ENCODE results near the gene VPS33B.
"Not testable (repeated sequence)": the region's sequence is repeated elsewhere in the genome, so short reads cannot be mapped to it uniquely, and the experiment has no call there.

The VPS33B gene

GRCh38 chr15:91022075-91022831 is at the start of gene VPS33B:
Gene VPS33B (minus strand): TSS chr15:91022594. CDS start chr15:91022249, 345 bp downstream.
- peak; percentile 8 for DNase-seq

GRCh38 chr15:91072161-91072560 is 49.8 kb upstream of the VPS33B start:
- DNase-seq = no peak

DNA sequence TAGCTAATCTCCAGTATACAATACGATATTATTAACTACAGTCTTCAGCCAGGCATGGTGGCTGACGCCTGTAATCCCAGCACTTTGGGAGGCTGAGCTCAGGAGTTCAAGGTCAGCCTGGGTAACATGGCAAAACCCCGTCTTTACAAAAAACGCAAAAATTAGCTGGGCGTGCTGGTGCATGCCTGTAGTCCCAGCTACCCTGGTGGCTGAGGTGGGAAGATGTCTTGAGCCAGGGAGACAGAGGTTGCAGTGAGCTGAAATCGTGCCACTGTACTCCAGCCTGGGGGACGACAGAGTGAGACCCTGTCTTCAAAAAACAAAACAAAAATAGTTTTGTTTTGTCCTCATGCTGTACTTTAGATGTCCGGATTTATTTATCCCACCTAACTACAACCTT is 48.5 kb upstream of the VPS33B start:
- DNase-seq = no peak

- no peak for DNase-seq
Observed at GRCh38 chr15:91068966-91069365, 46.6 kb upstream of the VPS33B start.

- DNase-seq = no peak
Observed at GRCh38 chr15:91068436-91068835, 46.0 kb upstream of the VPS33B start.

- no peak for DNase-seq
Observed at GRCh38 chr15:91067036-91067435, 44.6 kb upstream of the VPS33B start.

DNA sequence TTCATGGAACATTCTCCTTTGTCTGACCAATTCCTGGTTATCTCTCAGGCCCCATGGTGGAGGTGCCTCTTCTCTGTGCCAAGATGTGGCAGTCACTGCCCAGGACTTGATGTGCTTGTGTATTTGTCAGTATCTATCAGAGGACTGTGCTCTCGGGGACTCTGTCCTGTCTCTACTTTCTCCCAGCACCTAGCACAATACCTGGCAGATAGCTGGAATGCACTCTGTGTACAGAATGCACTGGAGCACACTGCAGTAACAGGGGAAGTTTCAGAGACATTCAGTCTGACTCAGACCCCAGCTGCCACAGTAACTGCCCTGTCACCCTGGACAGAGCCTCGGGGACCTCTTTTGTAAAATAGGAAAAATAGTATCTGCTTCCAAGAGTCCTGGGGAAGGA is 43.1 kb upstream of the VPS33B start:
- no peak for DNase-seq

- DNase-seq = no peak
Observed at GRCh38 chr15:91061997-91062396, 39.6 kb upstream of the VPS33B start.

DNA sequence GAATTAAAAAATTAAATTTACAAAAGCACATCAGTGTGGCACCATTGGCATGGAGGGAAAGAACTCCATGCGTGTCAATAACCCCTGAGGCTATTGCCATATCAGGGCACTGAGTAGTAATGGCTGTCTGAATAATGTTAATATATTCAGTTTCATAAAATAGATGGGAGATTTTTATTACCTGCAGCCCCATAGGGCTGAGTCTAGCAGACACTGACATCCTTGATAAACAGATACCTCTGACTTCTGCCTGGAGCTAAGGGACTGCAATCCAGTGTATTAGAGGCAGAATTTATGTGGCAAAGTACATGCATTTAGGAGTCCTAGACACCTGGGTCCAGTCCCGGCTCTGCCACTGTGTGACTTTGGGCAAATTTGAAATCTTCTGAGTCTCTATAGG is 38.8 kb upstream of the VPS33B start:
- no peak for DNase-seq

DNA sequence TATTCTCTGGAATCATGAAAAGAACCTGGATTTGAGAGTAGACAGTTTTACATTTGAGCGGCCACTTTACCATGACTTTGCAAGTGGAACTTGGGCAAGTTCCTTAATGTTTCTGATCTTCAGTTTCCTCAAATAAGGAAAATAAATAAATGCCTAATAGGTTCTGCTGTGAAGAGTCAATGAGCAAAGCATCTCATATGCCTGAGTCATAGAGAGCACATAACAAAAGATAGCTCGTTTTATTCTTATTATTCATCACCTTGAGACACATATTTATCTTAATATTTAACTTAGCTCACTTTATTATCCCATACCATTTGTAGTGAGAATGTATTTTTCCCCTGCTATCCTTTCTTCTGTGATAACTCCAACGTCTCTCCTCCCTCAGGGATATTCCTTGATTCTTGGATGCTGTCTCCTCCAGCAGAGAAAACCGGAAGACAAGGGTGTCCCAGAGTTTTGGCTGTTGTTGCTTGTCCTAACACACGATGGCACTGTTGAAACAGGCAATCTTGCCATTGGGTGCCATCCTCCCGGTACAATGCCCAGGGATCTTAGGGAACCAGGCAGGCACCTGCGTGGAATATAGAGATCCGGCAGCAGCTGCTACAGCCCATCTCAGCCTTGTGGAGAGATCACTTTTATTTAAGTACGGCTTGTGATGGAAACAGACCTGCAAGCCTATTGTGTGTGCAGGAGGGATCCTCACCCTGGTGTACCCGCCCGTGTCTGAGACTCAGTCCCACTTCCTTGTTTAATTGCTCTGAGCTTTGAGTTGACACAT is 33.3 kb upstream of the VPS33B start:
- DNase-seq = peak; percentile 26

DNA sequence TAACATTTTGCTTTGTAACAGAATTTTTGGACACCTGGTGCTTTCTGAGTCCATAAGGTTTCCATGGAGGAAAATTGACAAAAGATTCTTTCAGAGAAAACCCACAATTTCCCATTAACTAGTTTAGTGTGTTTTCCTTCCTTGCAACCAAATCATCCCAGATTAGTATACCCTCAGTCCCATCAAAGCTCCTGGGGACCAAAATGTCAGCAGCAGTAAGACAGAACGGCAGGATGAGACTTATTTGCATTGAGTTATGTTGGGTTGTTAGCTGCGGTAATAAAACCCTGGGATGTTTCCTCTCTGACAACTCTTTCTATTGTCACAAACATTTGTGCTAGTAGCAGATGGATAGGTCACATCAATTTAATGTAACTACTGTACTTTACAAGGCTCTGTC is 32.4 kb upstream of the VPS33B start:
- DNase-seq = no peak

DNA sequence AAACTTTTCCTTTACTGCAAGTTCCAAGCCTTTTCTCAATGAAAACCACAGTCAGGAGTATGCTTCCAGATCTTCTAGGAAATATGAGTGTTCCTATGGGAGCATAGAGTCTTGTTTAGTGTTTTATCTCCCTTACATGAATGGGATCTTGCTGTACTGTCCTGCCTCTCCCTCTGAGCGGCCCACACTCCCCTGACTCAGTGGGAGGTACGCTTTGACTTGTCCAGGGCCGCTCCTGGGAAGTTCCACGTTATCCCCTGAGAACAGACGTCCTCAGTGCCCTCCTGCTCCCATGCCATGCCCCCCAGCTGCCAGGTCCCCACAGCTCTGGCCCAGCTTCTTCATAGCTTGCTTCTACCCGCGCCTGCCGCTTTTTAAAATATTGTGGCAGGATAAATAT is 28.9 kb upstream of the VPS33B start:
- DNase-seq = no peak

- DNase-seq = no peak
Observed at GRCh38 chr15:91050128-91050455, 27.7 kb upstream of the VPS33B start.

DNA sequence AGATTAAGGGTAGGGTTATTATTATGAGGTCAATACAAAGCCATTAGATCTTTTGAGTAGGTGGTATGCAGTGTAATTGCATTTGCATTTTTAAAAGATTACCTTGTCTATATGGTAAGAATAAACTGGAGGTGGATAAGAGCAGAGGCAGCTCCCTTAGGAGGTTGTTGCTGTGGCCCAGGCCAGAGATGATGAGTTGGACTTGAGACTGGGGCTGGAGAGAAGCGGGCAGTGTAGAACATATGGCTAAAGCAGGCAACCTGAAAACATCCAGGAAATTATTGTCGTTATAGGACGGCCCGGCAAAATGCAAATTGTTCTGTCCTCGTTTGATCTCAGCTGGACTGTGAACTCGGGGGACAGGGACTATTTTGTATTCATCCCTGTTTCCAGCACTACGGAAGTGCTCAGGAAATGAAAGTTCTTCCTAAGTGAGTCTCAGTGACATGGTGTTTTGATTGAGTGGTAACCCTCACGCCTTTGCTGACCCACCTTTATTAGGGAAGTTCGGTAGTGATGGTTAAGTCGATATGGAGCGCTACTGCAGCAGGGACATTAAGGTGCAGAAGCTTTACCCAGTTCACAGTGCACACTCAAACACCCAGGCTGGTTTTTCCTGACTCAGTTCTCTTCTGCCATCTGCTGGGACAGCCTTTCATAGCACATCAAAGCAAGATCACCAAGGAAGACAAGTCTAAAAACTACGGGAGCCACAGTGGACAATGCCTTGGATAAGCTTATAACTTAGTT is 27.2 kb upstream of the VPS33B start:
- DNase-seq = no peak

DNA sequence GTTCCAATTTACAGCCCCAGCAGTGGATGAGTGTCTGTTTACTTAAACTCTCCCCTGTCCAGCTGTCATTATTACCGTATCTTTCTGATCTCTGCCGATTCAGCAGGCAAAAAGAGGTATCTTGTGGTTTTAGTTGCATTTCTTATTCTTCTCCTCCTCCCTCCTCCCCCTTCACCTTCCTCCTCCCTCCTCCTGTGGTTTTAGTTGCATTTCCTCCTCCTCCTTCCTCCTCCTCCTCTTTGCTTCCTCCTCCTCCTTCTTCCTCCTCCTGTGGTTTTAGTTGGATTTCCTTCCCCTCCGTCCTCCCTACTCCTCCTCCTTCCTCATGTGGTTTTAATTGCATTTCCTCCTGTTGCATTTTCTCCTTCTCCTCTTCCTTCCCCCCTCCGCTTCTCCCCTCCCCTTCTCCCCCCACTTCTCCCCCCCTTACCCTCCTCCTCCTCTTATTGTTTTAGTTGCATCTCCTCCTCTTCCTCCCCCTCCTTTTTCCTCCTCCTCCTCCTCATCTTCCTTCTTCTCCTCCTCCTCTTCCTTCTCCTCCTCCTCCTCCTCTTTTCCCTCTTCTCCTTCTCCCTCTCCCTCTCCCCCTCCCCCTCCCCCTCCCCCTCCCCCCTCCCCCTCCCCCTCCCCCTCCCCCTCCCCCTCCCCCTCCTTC is 25.3 kb upstream of the VPS33B start:
- no peak for DNase-seq

- DNase-seq = not testable (repeated sequence)
Observed at GRCh38 chr15:91046056-91046455, 23.7 kb upstream of the VPS33B start.

DNA sequence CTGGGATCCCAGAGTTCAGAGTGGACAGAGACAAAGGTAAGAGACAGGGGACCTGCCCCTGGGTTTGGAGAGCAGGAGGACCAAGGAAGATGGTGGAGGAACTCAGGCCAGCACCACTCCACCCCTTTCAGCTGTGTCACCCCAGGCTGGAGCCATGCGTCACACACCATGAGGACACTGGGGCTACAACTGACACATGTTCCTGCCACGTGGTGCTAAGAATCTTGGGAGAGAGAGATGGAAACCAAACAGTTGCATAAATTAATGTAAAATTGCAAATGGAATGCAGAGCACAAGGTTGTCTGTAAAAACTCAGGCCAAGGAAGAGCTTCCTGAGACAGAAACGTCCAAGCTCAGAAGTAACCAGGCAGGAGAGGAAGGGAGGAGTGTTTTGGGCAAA is 22.7 kb upstream of the VPS33B start:
- no peak for DNase-seq

GRCh38 chr15:91043202-91043874 is 20.9 kb upstream of the VPS33B start:
- no peak for DNase-seq

GRCh38 chr15:91040856-91041255 is 18.5 kb upstream of the VPS33B start:
- DNase-seq = peak; percentile 4

DNA sequence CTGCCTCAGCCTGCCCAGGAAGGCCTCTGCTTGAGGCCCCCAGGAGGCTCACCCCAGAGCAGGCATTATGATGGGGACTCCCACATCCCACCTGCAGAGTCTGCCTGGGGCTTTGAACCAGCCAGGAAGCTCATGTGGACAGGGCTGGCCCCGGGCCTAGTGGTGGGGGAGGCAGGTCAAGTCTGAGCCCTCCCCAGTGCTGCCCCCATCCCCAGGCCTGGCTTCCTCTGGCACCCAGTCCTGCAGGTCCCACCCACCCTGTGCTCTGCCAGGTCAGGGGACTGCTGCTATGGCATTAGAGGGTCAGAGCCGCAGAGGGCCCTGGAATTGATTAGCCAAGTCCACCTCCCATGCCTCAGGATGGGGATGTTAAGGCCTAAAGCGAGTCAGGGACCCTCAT is 17.6 kb upstream of the VPS33B start:
- DNase-seq = no peak

DNA sequence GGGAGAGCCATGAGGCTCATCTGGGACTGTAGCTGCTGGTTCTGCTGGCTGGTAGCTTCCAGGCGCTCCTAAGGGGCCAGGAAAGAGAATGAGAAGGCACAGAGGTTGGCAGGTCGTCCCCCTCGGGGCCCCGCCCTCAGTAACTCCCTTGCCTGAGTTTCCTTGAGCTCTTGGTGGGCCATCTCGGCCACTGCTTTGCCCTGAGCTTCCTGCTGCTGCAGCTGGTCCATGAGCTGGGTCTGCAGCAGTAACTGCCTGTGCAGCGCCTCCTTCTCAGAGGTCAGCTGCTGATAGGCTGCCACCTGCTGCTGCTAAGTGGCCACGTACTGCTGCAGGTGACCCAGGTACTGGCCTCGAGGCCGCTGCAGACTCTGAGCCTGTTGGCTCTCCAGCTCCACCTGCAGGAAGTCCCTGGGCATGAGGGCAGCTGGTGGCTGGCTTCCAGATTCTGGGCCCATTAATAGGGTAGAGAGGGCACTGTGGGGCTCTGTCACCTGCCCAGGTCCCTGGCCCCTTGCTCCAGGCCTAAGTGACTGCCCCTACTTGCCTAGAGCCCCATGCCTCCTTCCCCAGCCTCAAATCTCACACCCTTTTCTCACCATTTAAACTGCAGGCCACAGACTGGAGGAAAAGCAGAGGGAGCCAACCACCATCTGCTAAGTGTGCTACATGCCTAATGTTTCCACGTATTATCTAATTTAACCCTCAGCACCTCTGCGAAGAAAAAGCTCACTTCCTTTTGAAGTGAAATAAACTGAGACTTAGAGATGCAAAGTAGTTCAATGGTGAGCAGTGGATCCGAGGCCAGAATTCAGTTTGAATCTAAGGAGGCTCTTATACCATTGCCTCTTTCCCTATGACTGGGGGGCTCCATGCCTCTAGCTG is 10.8 kb upstream of the VPS33B start:
- DNase-seq = peak; percentile 22

DNA sequence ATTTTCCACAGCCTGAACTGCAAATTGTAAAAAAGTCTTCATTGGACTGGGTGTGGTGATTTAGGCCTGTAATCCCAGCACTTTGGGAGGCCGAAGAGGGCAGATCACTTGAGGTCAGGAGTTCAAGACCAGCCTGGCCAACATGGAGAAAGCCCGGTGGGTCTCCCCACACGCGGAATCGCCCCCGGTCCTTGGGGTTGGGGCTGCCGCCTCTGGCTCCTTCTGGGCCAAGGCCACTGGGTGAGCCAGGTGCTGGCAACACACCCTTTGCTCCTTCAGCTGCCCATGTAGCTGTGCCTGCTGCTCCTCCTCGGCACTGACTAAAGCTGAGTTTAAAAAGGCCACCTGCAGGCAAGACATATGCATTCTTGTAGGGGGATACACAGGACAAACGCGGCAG is 9.4 kb upstream of the VPS33B start:
- no peak for DNase-seq
